Type B pancreatic cell (in vitro differentiated cells): ENCODE data around the gene GANC. TPM values are rescaled to one million over a fixed set of nuclear protein-coding genes. Genes with fewer than 3 reads are reported as not detected.

Source experiments
- DNase-seq: peaks from one replicate; pipeline ENCODE4 v3.0.0; 2021; ENCODE audit warnings: mixed read lengths; ENCODE audit not compliant: unreplicated experiment; ENCODE audit errors: extremely low spot score
- H3K27ac Mint-ChIP-seq: 2 replicates; pipeline ENCODE4 v1.8.0; 2021; ENCODE audit warnings: mild to moderate bottlenecking, mixed read lengths
- H3K27me3 Mint-ChIP-seq: 2 replicates; pipeline ENCODE4 v1.8.0; 2021; ENCODE audit warnings: mixed read lengths
- H3K36me3 Mint-ChIP-seq: 2 replicates; pipeline ENCODE4 v1.8.0; 2021; ENCODE audit warnings: mixed read lengths
- H3K4me1 Mint-ChIP-seq: one replicate; pipeline ENCODE4 v1.8.0; 2021; ENCODE audit warnings: mixed read lengths; ENCODE audit not compliant: unreplicated experiment
- H3K4me3 Mint-ChIP-seq: 2 replicates; pipeline ENCODE4 v1.8.0; 2021; ENCODE audit warnings: mild to moderate bottlenecking, mixed read lengths
- H3K9me3 Mint-ChIP-seq: 2 replicates; pipeline ENCODE4 v1.8.0; 2021; ENCODE audit warnings: mixed read lengths
- total RNA-seq: library from RNA; stranded (reverse); gene quantifications from 2 replicates; pipeline ENCODE4 v1.2.1, GENCODE V29; 2021; ENCODE audit warnings: low replicate concordance
- TF ChIP-seq, protein P1 (sequence below): fragments of 200-600 bp; sonication (generic); conservative IDR thresholded peaks from 2 replicates; pipeline ENCODE4 v1.5.0; 2021; ENCODE audit warnings: antibody characterized with exemption, mild to moderate bottlenecking

The GANC gene
- total RNA-seq, 1 donor from 2014 or later, result 24.4 TPM

DNA sequence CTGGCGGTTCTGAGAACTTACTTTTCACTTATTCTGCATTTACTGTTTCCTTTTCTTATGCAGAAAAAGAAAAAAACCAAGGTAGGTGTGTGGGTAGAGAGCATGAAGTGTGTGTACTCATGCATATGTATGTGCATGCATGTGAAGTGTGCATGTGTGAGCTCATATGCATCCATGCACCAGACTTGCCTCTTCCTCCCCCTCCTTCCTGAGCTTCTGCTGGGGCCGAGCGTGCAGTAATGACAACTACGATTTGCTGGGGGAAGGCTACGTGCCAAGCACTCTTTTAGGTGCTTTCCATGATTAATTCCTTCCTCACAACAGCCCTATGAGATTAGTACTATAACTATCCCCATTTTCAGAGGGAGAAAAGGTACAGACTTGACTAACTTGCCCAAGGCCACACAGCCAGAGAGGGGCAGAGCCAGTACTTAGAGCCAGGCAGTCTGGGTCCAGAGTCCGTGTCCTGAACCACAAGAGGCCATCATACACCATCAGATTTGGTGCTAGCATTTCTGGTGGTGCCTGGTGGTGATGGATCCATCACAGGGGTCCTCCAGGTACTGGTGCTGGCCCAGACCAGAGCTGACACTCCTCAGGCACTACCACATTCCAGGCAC, 133.0 kb downstream of the GANC start:
- Mint-ChIP-seq H3K4me1 (no peaks in the 10 kb centered on the region), H3K4me3 (no peak overlapping the region), H3K36me3 (peaks cover 6% of the 10 kb centered on the region), H3K27ac (no peak overlapping the region), H3K27me3 (no peaks in the 10 kb centered on the region), H3K9me3 (no peaks in the 10 kb centered on the region)
- TF ChIP-seq, protein P1, sequence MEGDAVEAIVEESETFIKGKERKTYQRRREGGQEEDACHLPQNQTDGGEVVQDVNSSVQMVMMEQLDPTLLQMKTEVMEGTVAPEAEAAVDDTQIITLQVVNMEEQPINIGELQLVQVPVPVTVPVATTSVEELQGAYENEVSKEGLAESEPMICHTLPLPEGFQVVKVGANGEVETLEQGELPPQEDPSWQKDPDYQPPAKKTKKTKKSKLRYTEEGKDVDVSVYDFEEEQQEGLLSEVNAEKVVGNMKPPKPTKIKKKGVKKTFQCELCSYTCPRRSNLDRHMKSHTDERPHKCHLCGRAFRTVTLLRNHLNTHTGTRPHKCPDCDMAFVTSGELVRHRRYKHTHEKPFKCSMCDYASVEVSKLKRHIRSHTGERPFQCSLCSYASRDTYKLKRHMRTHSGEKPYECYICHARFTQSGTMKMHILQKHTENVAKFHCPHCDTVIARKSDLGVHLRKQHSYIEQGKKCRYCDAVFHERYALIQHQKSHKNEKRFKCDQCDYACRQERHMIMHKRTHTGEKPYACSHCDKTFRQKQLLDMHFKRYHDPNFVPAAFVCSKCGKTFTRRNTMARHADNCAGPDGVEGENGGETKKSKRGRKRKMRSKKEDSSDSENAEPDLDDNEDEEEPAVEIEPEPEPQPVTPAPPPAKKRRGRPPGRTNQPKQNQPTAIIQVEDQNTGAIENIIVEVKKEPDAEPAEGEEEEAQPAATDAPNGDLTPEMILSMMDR, result no peak
- DNase-seq, result no peak

Other genes starting within 250 kb of the GANC start
- gene PLA2G4D, start 178.6 kb upstream of the GANC start, total RNA-seq, result not detected in 2 replicates
- 1.1 and 3.2 TPM in 2 replicates for gene PLA2G4F, start 116.6 kb upstream of the GANC start, total RNA-seq
- gene VPS39, start 64.9 kb upstream of the GANC start, total RNA-seq, result 63.6 and 76.8 TPM in 2 replicates
- 44.3 and 67.0 TPM in 2 replicates for gene TMEM87A, start 232 bp downstream of the GANC start, total RNA-seq
- gene CAPN3, start 86.3 kb downstream of the GANC start, total RNA-seq, result 10.6 and 12.3 TPM in 2 replicates
- gene ZNF106, start 217.9 kb downstream of the GANC start, total RNA-seq, result 44.5 and 52.4 TPM in 2 replicates
- 62.8 and 68.4 TPM in 2 replicates for gene SNAP23, start 222.4 kb downstream of the GANC start, total RNA-seq